SK-N-SH (cell line): Measurements from ENCODE around the gene RGS9. TPM values are rescaled to one million over a fixed set of nuclear protein-coding genes. Genes with fewer than 3 reads are reported as not detected.

Source experiments
- CTCF ChIA-PET: fragments of 300-600, 350-600 bp; formaldehyde crosslinking; extraction: SDS; loops from one replicate; lab custom pipeline; 2021; lab: Yijun Ruan, JAX
- POLR2A ChIA-PET: fragments of 350-600 bp; sonication (Branson Sonifier 250); formaldehyde crosslinking; extraction: SDS; loops from one replicate; lab custom pipeline; 2020; ENCODE audit warnings: antibody characterized with exemption, inconsistent platforms; lab: Yijun Ruan, JAX
- DNase-seq: peaks from one replicate; pipeline ENCODE4 v3.0.0; 2012
- H2AFZ ChIP-seq: fragments of 200-600 bp; sonication (generic); 2 replicates; pipeline ENCODE4 v1.8.1; 2016; ENCODE audit warnings: antibody characterized with exemption, mild to moderate bottlenecking, low read depth
- H3F3A ChIP-seq: fragments of 200-600 bp; sonication (generic); replicated peaks from 2 replicates; pipeline ENCODE3; 2016; ENCODE audit warnings: antibody characterized with exemption, mild to moderate bottlenecking; ENCODE audit not compliant: insufficient read depth
- H3K27ac ChIP-seq, 2 experiments: fragments of 200-500 bp in 1 of 2; fragments of 200-600 bp in 1 of 2; sonication (Bioruptor generic) in 1 of 2; sonication (generic), shearing (Covaris generic) in 1 of 2; 2 replicates each; pipeline versions ENCODE4 v1.5.1 to v1.6.1; 2014 to 2016; ENCODE audit warnings: low read depth in 2 of 2, inconsistent platforms in 1 of 2, low read length in 1 of 2, mild to moderate bottlenecking in 1 of 2, mixed read lengths in 1 of 2
- H3K27me3 ChIP-seq: fragments of 200-600 bp; sonication (generic), shearing (Covaris generic); 2 replicates; pipeline ENCODE4 v1.6.1; 2016; ENCODE audit warnings: mixed run types; ENCODE audit not compliant: insufficient read depth
- H3K36me3 ChIP-seq, 2 experiments: fragments of 200-500 bp in 1 of 2; fragments of 200-600 bp in 1 of 2; sonication (Bioruptor generic) in 1 of 2; sonication (generic) in 1 of 2; replicated peaks in 1 of 2; 2 replicates each; pipeline versions ENCODE3 to v1.5.1; 2014 to 2016; ENCODE audit warnings: low read length in 1 of 2, mild to moderate bottlenecking in 1 of 2; ENCODE audit not compliant: insufficient read depth in 2 of 2, control insufficient read depth in 1 of 2
- H3K4me1 ChIP-seq, 2 experiments: fragments of 200-500 bp in 1 of 2; fragments of 200-600 bp in 1 of 2; sonication (Bioruptor generic) in 1 of 2; sonication (generic), shearing (Covaris generic) in 1 of 2; 2 replicates each; pipeline versions ENCODE4 v1.5.1 to v1.6.1; 2014 to 2016; ENCODE audit warnings: low read depth in 1 of 2, low read length in 1 of 2, mixed run types in 1 of 2; ENCODE audit not compliant: insufficient read depth in 2 of 2, control insufficient read depth in 1 of 2
- H3K4me2 ChIP-seq: fragments of 200-600 bp; sonication (generic), shearing (Covaris generic); 2 replicates; pipeline ENCODE4 v1.6.1; 2017; ENCODE audit warnings: mixed run types
- H3K4me3 ChIP-seq, 2 experiments: fragments of 200-500 bp in 1 of 2; fragments of 200-600 bp in 1 of 2; sonication (Bioruptor generic) in 1 of 2; sonication (generic), shearing (Covaris generic) in 1 of 2; 2 replicates each; pipeline versions ENCODE4 v1.5.1 to v1.8.1; 2014 to 2016; ENCODE audit warnings: low read depth in 2 of 2, inconsistent platforms in 1 of 2, low read length in 1 of 2, mild to moderate bottlenecking in 1 of 2, mixed read lengths in 1 of 2, moderate library complexity in 1 of 2
- H3K79me2 ChIP-seq: fragments of 200-600 bp; sonication (generic); 2 replicates; pipeline ENCODE4 v1.8.1; 2017; ENCODE audit warnings: mild to moderate bottlenecking; ENCODE audit not compliant: insufficient read depth
- H3K9ac ChIP-seq: fragments of 200-600 bp; sonication (generic); 2 replicates; pipeline ENCODE4 v1.6.1; 2017; ENCODE audit warnings: mixed run types
- H3K9me2 ChIP-seq: fragments of 200-600 bp; sonication (generic); 2 replicates; pipeline ENCODE4 v1.6.1; 2017; ENCODE audit warnings: mixed run types
- H3K9me3 ChIP-seq: fragments of 200-600 bp; sonication (generic); 2 replicates; pipeline ENCODE4 v1.6.1; 2017; ENCODE audit warnings: mixed run types, mild to moderate bottlenecking, moderate library complexity
- H4K20me1 ChIP-seq: fragments of 200-600 bp; sonication (generic); 2 replicates; pipeline ENCODE4 v1.6.1; 2017; ENCODE audit warnings: mild to moderate bottlenecking, mixed run types; ENCODE audit not compliant: insufficient read depth
- CHD2 ChIP-seq: fragments of 150-350 bp; IDR thresholded peaks from 2 replicates; pipeline ENCODE4 v1.6.1; 2018; ENCODE audit warnings: low read length; ENCODE audit not compliant: partially characterized antibody
- ELF1 ChIP-seq: IDR thresholded peaks from 2 replicates; pipeline ENCODE4 v1.4.0; 2012
- EP300 ChIP-seq, 2 experiments: IDR thresholded peaks; 2 replicates each; pipeline versions ENCODE4 v1.4.0 to v1.6.1; 2012; ENCODE audit warnings: borderline replicate concordance in 1 of 2, low read depth in 1 of 2, low read length in 1 of 2
- EZH2phosphoT487 ChIP-seq: fragments of 200-600 bp; sonication (generic); IDR thresholded peaks from 2 replicates; pipeline ENCODE4 v1.6.1; 2017; ENCODE audit warnings: low read depth, mixed run types, mild to moderate bottlenecking, antibody characterized with exemption, moderate library complexity, borderline replicate concordance
- FOSL2 ChIP-seq: IDR thresholded peaks from 2 replicates; pipeline ENCODE4 v1.4.0; 2012; ENCODE audit warnings: low read depth, mild to moderate bottlenecking, moderate library complexity, borderline replicate concordance
- FOXJ3 ChIP-seq: sonication (generic); formaldehyde crosslinking; IDR thresholded peaks from 2 replicates; pipeline ENCODE4 v1.5.1; 2020; ENCODE audit warnings: mild to moderate bottlenecking, missing genetic modification reagents
- FOXM1 ChIP-seq: IDR thresholded peaks from 2 replicates; pipeline ENCODE4 v1.4.0; 2012; ENCODE audit warnings: low read depth, mild to moderate bottlenecking
- GABPA ChIP-seq: IDR thresholded peaks from 2 replicates; pipeline ENCODE4 v1.4.0; 2012; ENCODE audit warnings: low read depth, mild to moderate bottlenecking
- GATA2 ChIP-seq: sonication (generic); formaldehyde crosslinking; IDR thresholded peaks from 2 replicates; pipeline ENCODE4 v1.5.0; 2020; ENCODE audit warnings: mild to moderate bottlenecking, missing genetic modification reagents
- JUND ChIP-seq: IDR thresholded peaks from 2 replicates; pipeline ENCODE4 v1.4.0; 2012
- MAX ChIP-seq: IDR thresholded peaks from 2 replicates; pipeline ENCODE4 v1.4.0; 2012; ENCODE audit warnings: low read depth
- MEF2A ChIP-seq: IDR thresholded peaks from 2 replicates; pipeline ENCODE4 v1.4.0; 2012; ENCODE audit warnings: low read depth, borderline replicate concordance
- NFIC ChIP-seq: IDR thresholded peaks from 2 replicates; pipeline ENCODE4 v1.4.0; 2012; ENCODE audit warnings: borderline replicate concordance
- PBX3 ChIP-seq: IDR thresholded peaks from 2 replicates; pipeline ENCODE4; 2012
- POLR2AphosphoS5 ChIP-seq: IDR thresholded peaks from 2 replicates; pipeline ENCODE4 v1.6.1; 2012; ENCODE audit warnings: low read depth, low read length
- RAD21 ChIP-seq: IDR thresholded peaks from 2 replicates; pipeline ENCODE4 v1.6.1; 2012; ENCODE audit warnings: mild to moderate bottlenecking, low read length
- RXRA ChIP-seq: IDR thresholded peaks from 2 replicates; pipeline ENCODE4 v1.4.0; 2012; ENCODE audit warnings: low read depth, mild to moderate bottlenecking, borderline replicate concordance
- TAF1 ChIP-seq: IDR thresholded peaks from 2 replicates; pipeline ENCODE4 v1.6.1; 2012; ENCODE audit warnings: low read depth, mild to moderate bottlenecking, low read length, moderate library complexity, borderline replicate concordance
- TCF12 ChIP-seq: IDR thresholded peaks from 2 replicates; pipeline ENCODE4 v1.4.0; 2012
- TEAD4 ChIP-seq: IDR thresholded peaks from 2 replicates; pipeline ENCODE4 v1.4.0; 2012; ENCODE audit warnings: mild to moderate bottlenecking, borderline replicate concordance; ENCODE audit not compliant: insufficient read depth
- ZBTB33 ChIP-seq: IDR thresholded peaks from 2 replicates; pipeline ENCODE4 v1.4.0; 2012; ENCODE audit warnings: low read depth, borderline replicate concordance
- WGBS: methylation state at CpG from one replicate; pipeline ENCODE4 v1.1.6; 2017; ENCODE audit warnings: low lambda C conversion rate; 5-methylcytosine and 5-hydroxymethylcytosine counted together
- polyA plus RNA-seq, 3 experiments: library from polyadenylated mRNA; depleted of rRNA; stranded (reverse); fragments of >200 nt; gene quantifications; 2 replicates each; pipeline ENCODE4 v1.2.3, GENCODE V29; 2012

The RGS9 gene
- polyA plus RNA-seq, 1 of the 3 experiments (the other 2 are of a cell fraction), result 1.4 TPM

- H3K27me3 ChIP-seq, result peaks cover 2% of the 10 kb centered on the region; the same call in 1 of the 2 replicates
- ChIA-PET POLR2A (no interaction called here), CTCF (interaction anchor here (0.6 to 6.7 kb wide), 2 partner anchors 9 to 176 kb away, joined by 3 to 40 read pairs; no protein-coding TSS in a partner anchor)
- H3K9me2 ChIP-seq, result no peaks in the 10 kb centered on the region
- no peak overlapping the region for H3K4me2 ChIP-seq
- DNase-seq, result no peak
- H2AFZ ChIP-seq, result no peak overlapping the region
- TF ChIP-seq PBX3 (no peak), MEF2A (no peak), POLR2AphosphoS5 (no peak), NFIC (no peak), JUND (no peak), TEAD4 (no peak), GATA2 (CRISPR knock-in tag) (no peak), ELF1 (no peak)
- H3K27ac ChIP-seq, result no peak overlapping the region
- no peaks in the 10 kb centered on the region for H3F3A ChIP-seq
- no peak overlapping the region for H3K4me3 ChIP-seq
- no peak overlapping the region for H3K9ac ChIP-seq
- no peaks in the 10 kb centered on the region for H3K36me3 ChIP-seq
- 95% methylated on average over 3 of the region's 3 CpGs for WGBS
- peaks cover 3% of the 10 kb centered on the region in 2 experiments; a peak in 2 of 4 replicates for H3K4me1 ChIP-seq
- H3K9me3 ChIP-seq, result no peaks in the 10 kb centered on the region
- H4K20me1 ChIP-seq, result no peaks in the 10 kb centered on the region
- no peaks in the 10 kb centered on the region for H3K79me2 ChIP-seq
Measured at GRCh38 chr17:65222214-65222738, 85.1 kb downstream of the RGS9 start.

GRCh38 chr17:65225061-65225460 is 87.9 kb downstream of the RGS9 start:
- H3K27ac ChIP-seq, result no peak overlapping the region
- H3K27me3 ChIP-seq, result no peaks in the 10 kb centered on the region
- WGBS, result 88% methylated on average over 18 of the region's 18 CpGs
- no peak overlapping the region for H3K4me2 ChIP-seq
- TF ChIP-seq TAF1, result no peak
- TF ChIP-seq PBX3, result no peak
- TF ChIP-seq RAD21, result no peak
- TF ChIP-seq EZH2phosphoT487, result no peak
- no peak for TF ChIP-seq FOXJ3
- TF ChIP-seq RXRA, result no peak
- TF ChIP-seq ZBTB33, result no peak
- TF ChIP-seq MAX, result no peak
- no peak for TF ChIP-seq EP300 (IDR thresholded peaks at IDR 0.05; ENCODE audit: borderline replicate concordance in 1 of 2, low read depth in 1 of 2, low read length in 1 of 2)
- TF ChIP-seq CHD2, result no peak
- TF ChIP-seq FOXM1, result no peak
- no peak for TF ChIP-seq FOSL2
- no peak for TF ChIP-seq MEF2A
- no peak for TF ChIP-seq TCF12
- TF ChIP-seq GABPA, result no peak
- peaks cover 15% of the 10 kb centered on the region for H3F3A ChIP-seq
- H2AFZ ChIP-seq, result no peak overlapping the region
- no peak overlapping the region for H3K4me3 ChIP-seq
- no peak for DNase-seq
- no peaks in the 10 kb centered on the region for H3K79me2 ChIP-seq
- no peaks in the 10 kb centered on the region for H3K36me3 ChIP-seq
- peaks cover 13 to 29% of the 10 kb centered on the region in 2 experiments for H3K4me1 ChIP-seq
- ChIA-PET CTCF (interaction anchor here (0.9 kb wide), 1 partner anchor 70 kb away, joined by 3 read pairs; no protein-coding TSS in a partner anchor), POLR2A (no interaction called here)
- H3K9me3 ChIP-seq, result no peaks in the 10 kb centered on the region
- H4K20me1 ChIP-seq, result no peaks in the 10 kb centered on the region
- no peak overlapping the region for H3K9ac ChIP-seq
- no peaks in the 10 kb centered on the region for H3K9me2 ChIP-seq
